Measurements from ENCODE around the gene FMO2.

The FMO2 gene

GRCh38 chr1:171257607-171258076 lies 72.5 kb downstream of the FMO2 start:
- TF ChIP-seq CTCF (IDR thresholded peaks at IDR 0.05; ENCODE audit: low read depth, low read length), result no peak
- peaks cover 2% of the 10 kb centered on the region; the same call in 1 of the 2 replicates for H3K27me3 ChIP-seq
- DNase-seq, result no peak
- H3K36me3 ChIP-seq, result no peaks in the 10 kb centered on the region
- no peak overlapping the region for H3K4me3 ChIP-seq (ENCODE audit: low read depth, low read length)
- no peaks in the 10 kb centered on the region; the same call in 1 of the 2 replicates for H3K4me1 ChIP-seq
- no peaks in the 10 kb centered on the region; the same call in 1 of the 2 replicates for H3K9me3 ChIP-seq

GRCh38 chr1:171258429-171258828 lies 73.3 kb downstream of the FMO2 start:
- H3K9me3 ChIP-seq, result no peaks in the 10 kb centered on the region; the same call in 1 of the 2 replicates
- TF ChIP-seq CTCF (IDR thresholded peaks at IDR 0.05; ENCODE audit: low read depth, low read length), result no peak

GRCh38 chr1:171258943-171259342 lies 73.8 kb downstream of the FMO2 start:
- no peaks in the 10 kb centered on the region; the same call in 1 of the 2 replicates for H3K4me1 ChIP-seq
- no peaks in the 10 kb centered on the region for H3K36me3 ChIP-seq
- no peaks in the 10 kb centered on the region; the same call in 1 of the 2 replicates for H3K9me3 ChIP-seq
- peaks cover 2% of the 10 kb centered on the region; the same call in 1 of the 2 replicates for H3K27me3 ChIP-seq
- no peak for DNase-seq
- no peak overlapping the region for H3K4me3 ChIP-seq (ENCODE audit: low read depth, low read length)
- no peak for TF ChIP-seq CTCF (IDR thresholded peaks at IDR 0.05; ENCODE audit: low read depth, low read length)

More at GRCh38 chr1:171258429-171258828, 73.3 kb downstream of the FMO2 start:
- H3K27me3 ChIP-seq, result peaks cover 2% of the 10 kb centered on the region; the same call in 1 of the 2 replicates
- H3K4me3 ChIP-seq (ENCODE audit: low read depth, low read length), result no peak overlapping the region
- DNase-seq, result no peak
- H3K36me3 ChIP-seq, result no peaks in the 10 kb centered on the region
- H3K4me1 ChIP-seq, result no peaks in the 10 kb centered on the region; the same call in 1 of the 2 replicates

Data from BE2C (cell line).